ENCODE measurements around the gene NEAT1.

- TF ChIP-seq CTCF (IDR thresholded peaks at IDR 0.05) (no peak), POLR2A (IDR thresholded peaks at IDR 0.05) (no peak), POLR2AphosphoS5 (IDR thresholded peaks at IDR 0.05) (peak in 2 of 3 donors; percentile 31 to 64)
Measured at GRCh38 chr11:65437436-65438227, 15.0 kb downstream of the NEAT1 start.
